ENCODE data around the gene C2CD2L. TPM values are rescaled to one million over a fixed set of nuclear protein-coding genes. Genes with fewer than 3 reads are reported as not detected.
"Not testable (repeated sequence)": the region's sequence is repeated elsewhere in the genome, so short reads cannot be mapped to it uniquely, and the experiment has no call there.

The C2CD2L gene
- total RNA-seq (2022) = 13.5 and 15.4 TPM in 2 replicates
- percentile 51 among the genes with signal in this experiment for Bru-seq, nascent RNA
- percentile 72 among the genes with signal in this experiment for BruChase-seq, experiment 1, labeled RNA remaining after a 6-hour chase
- BruChase-seq, experiment 2, labeled RNA remaining after a 2-hour chase = percentile 58 among the genes with signal in this experiment
- long read RNA-seq, full-length matches to known transcripts = 12 of 20 reads
- long read RNA-seq, partial matches to known transcripts = 5 of 20 reads
- long read RNA-seq, other reads (novel, unspliced or antisense) = 3 of 20 reads

- H3K9me3 Mint-ChIP-seq (ENCODE audit: unreplicated experiment) = no peaks in the 10 kb centered on the region
- peaks cover 16% of the 10 kb centered on the region for H3K36me3 Mint-ChIP-seq (ENCODE audit: insufficient read depth, unreplicated experiment)
- H3K27me3 Mint-ChIP-seq (ENCODE audit: insufficient read depth, unreplicated experiment) = no peaks in the 10 kb centered on the region
- intact Hi-C loops (cut with micrococcal nuclease) = loop anchor here (10.0 kb wide), 1 partner anchor 178 kb away; no protein-coding TSS in a partner anchor
- DNase-seq (ENCODE audit: unreplicated experiment) = peak; percentile 94
- CTCF ChIA-PET = interaction anchor here (0.6 to 1.9 kb wide), 6 partner anchors 12 to 448 kb away, joined by 3 to 7 read pairs (median 4); partner anchors contain the start of gene CBL
- H3K4me1 Mint-ChIP-seq (ENCODE audit: insufficient read depth, unreplicated experiment) = peaks cover 7% of the 10 kb centered on the region
- H3K4me3 Mint-ChIP-seq (ENCODE audit: unreplicated experiment) = peak within 1 kb of the TSS; percentile 76
- POLR2A ChIA-PET = interaction anchor here (0.5 to 9.3 kb wide), 23 partner anchors 9 to 316 kb away, joined by 3 to 149 read pairs (median 4); partner anchors contain the start of genes CENATAC, DDX6, HINFP and HMBS
- TSS peak; percentile 71 for BruUV-seq (replicated peaks)
- peak within 1 kb of the TSS; percentile 88 for H3K27ac Mint-ChIP-seq (ENCODE audit: low read depth, unreplicated experiment)
- TF ChIP-seq CTCF (IDR thresholded peaks at IDR 0.05; ENCODE audit: unreplicated experiment) = no peak
Observed at GRCh38 chr11:119106564-119107537, at the start of gene C2CD2L. Gene C2CD2L, plus strand, starts transcription at chr11:119107344. Its CDS starts 398 bp downstream, at chr11:119107742.

GRCh38 chr11:119059128-119059527, 48.0 kb upstream of the C2CD2L start:
- POLR2A ChIA-PET = interaction anchor here (2.0 kb wide), 1 partner anchor 43 kb away, joined by 5 read pairs; no protein-coding TSS in a partner anchor
- CTCF ChIA-PET = interaction anchor here (1.6 kb wide), 1 partner anchor 40 kb away, joined by 4 read pairs; the partner anchor contains the start of genes RPS25 and TRAPPC4
- H3K27ac Mint-ChIP-seq (ENCODE audit: low read depth, unreplicated experiment); H3K27me3 Mint-ChIP-seq (ENCODE audit: insufficient read depth, unreplicated experiment); intact Hi-C loops (cut with micrococcal nuclease); H3K9me3 Mint-ChIP-seq (ENCODE audit: unreplicated experiment); DNase-seq (ENCODE audit: unreplicated experiment); BruUV-seq (replicated peaks); H3K4me1 Mint-ChIP-seq (ENCODE audit: insufficient read depth, unreplicated experiment): not testable (repeated sequence)
- Mint-ChIP-seq H3K36me3 (ENCODE audit: insufficient read depth, unreplicated experiment) (peaks cover 38% of the 10 kb centered on the region), H3K4me3 (ENCODE audit: unreplicated experiment) (peak overlapping the region; percentile 96)

GRCh38 chr11:119061256-119061655, 45.9 kb upstream of the C2CD2L start:
- ChIA-PET POLR2A (interaction anchor here (1.6 kb wide), 1 partner anchor 43 kb away, joined by 4 read pairs; the partner anchor contains the start of genes RPS25 and TRAPPC4), CTCF (interaction anchor here (0.6 to 2.3 kb wide), 3 partner anchors 18 to 38 kb away, joined by 3 to 6 read pairs (median 4); partner anchors contain the start of gene SLC37A4)
- TF ChIP-seq CTCF (IDR thresholded peaks at IDR 0.05; ENCODE audit: unreplicated experiment) = no peak
- H3K4me3 Mint-ChIP-seq (ENCODE audit: unreplicated experiment) = no peak overlapping the region
- peaks cover 27% of the 10 kb centered on the region for H3K36me3 Mint-ChIP-seq (ENCODE audit: insufficient read depth, unreplicated experiment)
- BruUV-seq (replicated peaks) = no TSS peak
- H3K9me3 Mint-ChIP-seq (ENCODE audit: unreplicated experiment) = no peaks in the 10 kb centered on the region
- no peaks in the 10 kb centered on the region for H3K27me3 Mint-ChIP-seq (ENCODE audit: insufficient read depth, unreplicated experiment)
- H3K4me1 Mint-ChIP-seq (ENCODE audit: insufficient read depth, unreplicated experiment) = peaks cover 7% of the 10 kb centered on the region
- DNase-seq (ENCODE audit: unreplicated experiment) = no peak
- H3K27ac Mint-ChIP-seq (ENCODE audit: low read depth, unreplicated experiment) = no peak overlapping the region
- intact Hi-C loops (cut with micrococcal nuclease) = loop anchor here (10.0 kb wide), 1 partner anchor 134 kb away; no protein-coding TSS in a partner anchor

- POLR2A ChIA-PET = interaction anchor here (0.9 kb wide), 1 partner anchor 43 kb away, joined by 3 read pairs; the partner anchor contains the start of gene TRAPPC4
- Mint-ChIP-seq H3K9me3 (ENCODE audit: unreplicated experiment) (no peaks in the 10 kb centered on the region), H3K4me1 (ENCODE audit: insufficient read depth, unreplicated experiment) (peaks cover 7% of the 10 kb centered on the region), H3K27me3 (ENCODE audit: insufficient read depth, unreplicated experiment) (no peaks in the 10 kb centered on the region), H3K27ac (ENCODE audit: low read depth, unreplicated experiment) (no peak overlapping the region), H3K4me3 (ENCODE audit: unreplicated experiment) (no peak overlapping the region), H3K36me3 (ENCODE audit: insufficient read depth, unreplicated experiment) (peaks cover 21% of the 10 kb centered on the region)
- intact Hi-C loops (cut with micrococcal nuclease) = loop anchor here (10.0 kb wide), 1 partner anchor 132 kb away; no protein-coding TSS in a partner anchor
- DNase-seq (ENCODE audit: unreplicated experiment) = peak; percentile 61
- no TSS peak for BruUV-seq (replicated peaks)
- no peak for TF ChIP-seq CTCF (IDR thresholded peaks at IDR 0.05; ENCODE audit: unreplicated experiment)
- CTCF ChIA-PET = interaction anchor here (1.1 kb wide), 1 partner anchor 59 kb away, joined by 5 read pairs; no protein-coding TSS in a partner anchor
Observed at GRCh38 chr11:119062779-119063178, 44.4 kb upstream of the C2CD2L start.

Data from MCF 10A (cell line).